Glomerular visceral epithelial cell (primary cell): ENCODE data around the gene ITGB3BP.
"Not testable (repeated sequence)": the region's sequence is repeated elsewhere in the genome, so short reads cannot be mapped to it uniquely, and the experiment has no call there.

Experiments
- DNase-seq: peaks from one replicate; pipeline ENCODE4 v3.0.0-alpha.2; 2016; ENCODE audit errors: extremely low spot score

The ITGB3BP gene

GRCh38 chr1:63522891-63523728, at the start of gene ITGB3BP, which contains the start of gene EFCAB7:
Gene ITGB3BP (minus strand): TSS chr1:63523225. CDS start chr1:63523133, 92 bp downstream.
Gene EFCAB7 (plus strand): TSS chr1:63523525. CDS start chr1:63525573, 2,048 bp downstream.
- DNase-seq, result peak; percentile 97

DNA sequence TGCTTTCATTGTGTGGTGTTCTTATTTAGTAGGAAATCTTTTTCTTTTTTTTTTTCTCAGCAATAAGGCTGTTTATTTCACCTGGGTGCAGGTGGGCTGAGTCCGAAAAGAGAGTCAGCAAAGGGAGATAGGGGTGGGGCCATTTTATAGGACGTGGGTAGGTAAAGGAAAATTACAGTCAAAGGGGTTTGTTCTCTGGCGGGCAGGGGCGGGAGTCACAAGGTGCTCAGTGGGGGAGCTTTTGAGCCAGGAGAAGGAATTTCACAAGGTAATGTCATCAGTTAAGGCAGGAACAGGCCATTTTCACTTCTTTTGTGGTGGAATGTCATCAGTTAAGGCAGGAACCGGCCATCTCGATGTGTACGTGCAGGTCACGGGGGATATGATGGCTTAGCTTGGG, 49.7 kb upstream of the ITGB3BP start:
- DNase-seq, result not testable (repeated sequence)

- DNase-seq, result no peak
Measured at GRCh38 chr1:63569640-63570316, 46.8 kb upstream of the ITGB3BP start.

GRCh38 chr1:63569068-63569467, 46.0 kb upstream of the ITGB3BP start:
- no peak for DNase-seq

DNA sequence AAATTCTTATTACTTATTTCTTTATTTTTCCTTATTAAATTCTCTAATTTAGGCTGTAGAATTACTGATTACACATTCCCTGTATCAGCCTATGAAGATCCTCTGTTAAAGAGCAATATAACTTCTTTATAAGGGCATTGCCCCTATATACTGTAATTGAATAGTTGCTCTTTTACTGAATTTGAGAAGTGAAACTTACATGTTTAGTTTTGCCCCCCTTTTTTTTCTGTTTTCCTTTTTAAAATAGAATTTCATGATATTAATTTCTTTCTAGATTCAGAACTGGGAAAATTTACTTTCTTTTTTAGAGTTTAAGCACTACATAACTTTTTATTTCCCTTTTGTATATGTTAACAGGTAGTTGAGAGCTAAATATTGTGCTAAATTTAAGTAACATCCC, 40.7 kb upstream of the ITGB3BP start:
- no peak for DNase-seq

DNA sequence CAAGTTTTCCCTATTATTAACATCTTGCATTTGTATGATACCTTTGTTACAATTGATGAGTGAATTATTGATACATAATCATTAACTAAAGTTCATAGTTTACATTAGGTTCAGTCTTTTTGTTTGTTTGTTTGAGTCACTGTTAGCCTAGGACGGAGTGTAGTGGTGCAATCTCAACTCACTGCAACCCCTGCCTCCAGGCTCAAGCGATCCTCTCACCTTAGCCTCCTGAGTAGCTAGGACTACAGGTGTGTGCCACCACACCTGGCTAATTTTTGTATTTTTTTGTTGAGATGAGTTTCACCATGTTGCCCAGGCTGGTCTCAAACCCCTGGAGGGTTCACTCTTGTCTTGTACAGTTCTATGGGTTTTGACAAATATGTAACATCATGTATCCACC, 36.3 kb upstream of the ITGB3BP start:
- no peak for DNase-seq

- peak; percentile 36 for DNase-seq
Measured at GRCh38 chr1:63557365-63557987, 34.5 kb upstream of the ITGB3BP start.

DNA sequence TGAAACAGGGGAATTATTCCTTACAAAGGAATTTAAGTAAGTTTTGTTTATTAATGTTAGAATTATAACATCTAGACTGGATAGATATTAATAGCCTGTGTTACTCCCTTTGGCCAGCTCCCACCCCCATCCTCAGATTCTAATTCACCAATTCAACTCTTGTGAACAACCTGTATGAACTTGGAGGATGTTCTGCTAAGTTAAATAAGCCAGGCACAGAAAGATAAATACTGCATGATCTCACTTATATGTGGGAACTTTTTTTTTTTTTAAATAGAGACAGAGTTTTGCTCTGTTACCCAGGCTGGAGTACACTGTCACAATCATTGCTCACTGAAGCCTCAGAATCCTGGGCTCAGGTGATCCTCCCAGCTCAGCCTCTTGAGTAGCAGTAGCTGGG, 32.5 kb upstream of the ITGB3BP start:
- DNase-seq, result no peak

DNA sequence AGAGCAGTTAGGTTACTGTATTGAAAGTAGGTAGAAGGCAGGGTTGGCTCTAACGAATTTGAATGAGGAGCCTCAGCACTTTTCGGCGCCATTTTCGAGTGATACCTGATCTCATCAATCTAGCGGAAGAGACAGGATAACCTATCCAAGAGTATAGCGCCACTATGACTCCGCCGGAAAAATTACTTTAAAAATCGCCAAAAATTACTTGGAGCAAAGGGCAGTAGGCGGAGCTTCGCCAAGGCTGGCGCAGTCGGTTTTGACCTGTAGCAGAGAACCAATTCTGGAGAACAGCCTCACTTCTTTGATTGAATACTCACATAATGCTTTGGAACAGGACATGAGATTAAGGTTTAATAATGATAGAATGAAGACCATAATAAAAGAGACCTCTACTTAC, 25.9 kb upstream of the ITGB3BP start:
- DNase-seq, result no peak

DNA sequence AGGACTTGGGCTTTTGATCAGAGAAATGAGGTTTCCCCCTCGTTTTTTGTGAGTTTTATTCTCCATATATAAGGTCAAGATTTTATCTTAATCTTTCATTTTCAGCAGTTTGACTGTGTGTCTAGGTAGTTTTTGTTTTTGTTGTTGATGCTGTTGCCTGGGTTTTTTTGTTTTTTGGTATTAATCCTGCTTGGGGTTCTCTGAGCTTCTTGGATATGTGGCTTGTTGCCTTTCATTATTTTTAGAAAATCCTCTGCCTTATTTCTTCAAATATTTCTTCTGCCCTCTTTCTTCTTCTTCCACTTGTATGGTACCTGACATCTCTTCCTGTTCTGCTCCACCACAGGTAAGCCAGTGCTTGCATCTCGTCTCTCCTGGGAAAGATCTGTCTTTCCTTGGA, 25.3 kb upstream of the ITGB3BP start:
- DNase-seq, result no peak

GRCh38 chr1:63547621-63548294, 24.7 kb upstream of the ITGB3BP start:
- DNase-seq, result no peak

GRCh38 chr1:63545780-63546179, 22.8 kb upstream of the ITGB3BP start:
- DNase-seq, result no peak

DNA sequence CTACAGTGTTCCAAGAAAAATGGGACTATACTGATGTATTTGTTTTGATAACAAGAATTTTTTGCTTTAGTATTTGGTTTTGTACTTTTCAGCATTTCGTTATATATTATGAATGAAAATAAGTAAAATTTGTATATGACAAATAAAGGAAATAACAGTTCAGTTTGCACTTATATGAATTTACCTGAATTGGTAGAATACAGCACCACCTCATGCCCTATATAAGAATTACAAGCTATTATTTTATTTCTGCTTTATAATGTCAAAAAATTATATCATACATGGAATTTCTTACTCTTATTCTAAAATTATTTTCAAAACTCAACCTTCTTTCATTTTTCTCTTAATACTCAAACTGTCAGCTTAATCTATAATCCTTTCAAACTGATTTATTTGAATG, 14.9 kb upstream of the ITGB3BP start:
- DNase-seq, result no peak

DNA sequence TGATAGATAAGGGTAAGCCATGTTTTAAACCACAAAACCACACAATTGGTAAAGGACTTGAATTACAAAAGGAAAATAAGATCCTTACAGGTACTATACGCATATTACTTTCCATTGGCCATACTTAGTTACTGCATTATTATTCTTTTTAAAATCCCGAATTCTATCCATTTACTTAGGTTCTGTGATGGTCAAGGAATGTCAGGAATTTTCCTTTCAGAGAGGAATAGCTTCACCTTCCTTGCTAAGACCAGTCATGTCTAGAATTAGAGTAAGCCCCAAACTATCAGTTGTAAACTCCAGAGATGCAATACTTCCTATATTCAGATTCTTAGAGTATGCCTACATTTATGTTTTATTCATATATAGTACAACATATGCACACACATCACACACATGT, 14.0 kb upstream of the ITGB3BP start:
- DNase-seq, result no peak

GRCh38 chr1:63534406-63534805, 11.4 kb upstream of the ITGB3BP start:
- DNase-seq, result no peak

GRCh38 chr1:63533931-63534330, 10.9 kb upstream of the ITGB3BP start:
- DNase-seq, result no peak

DNA sequence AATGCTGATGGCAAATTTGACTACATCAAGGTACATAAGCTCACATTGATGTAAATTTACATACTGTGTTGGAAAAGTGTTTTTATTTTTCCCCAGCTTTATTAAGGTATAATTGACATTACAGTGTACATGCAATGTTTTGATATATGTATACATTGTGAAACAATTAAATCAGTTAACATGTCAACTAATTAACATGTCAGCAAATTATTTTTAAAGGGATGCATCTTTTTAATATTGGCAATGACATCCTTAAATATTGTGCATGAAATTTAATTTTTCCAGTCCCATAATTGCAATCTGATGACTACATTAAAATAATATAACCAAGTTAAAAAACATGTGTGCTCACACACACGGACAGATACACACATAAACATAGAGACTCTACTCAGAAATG, 9.7 kb upstream of the ITGB3BP start:
- no peak for DNase-seq

DNA sequence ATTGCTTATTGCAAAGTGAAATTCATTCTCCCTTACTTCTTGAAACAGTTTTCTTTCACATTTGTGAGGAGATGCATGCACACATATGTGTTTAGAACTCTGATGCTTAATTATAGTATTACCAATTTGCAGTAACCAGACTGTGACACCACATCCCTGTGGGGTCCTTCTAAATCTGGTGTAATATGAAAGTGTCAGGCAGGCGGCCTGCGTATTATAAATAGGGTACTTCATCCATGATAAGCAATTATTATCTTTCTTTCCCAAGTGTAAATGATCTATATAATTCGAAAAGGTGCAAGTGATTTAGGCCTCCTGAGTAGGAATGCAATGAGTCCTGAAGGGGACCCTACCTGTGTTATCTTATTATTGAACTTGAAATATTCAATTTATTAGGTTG, 1.2 kb upstream of the ITGB3BP start:
- no peak for DNase-seq

DNA sequence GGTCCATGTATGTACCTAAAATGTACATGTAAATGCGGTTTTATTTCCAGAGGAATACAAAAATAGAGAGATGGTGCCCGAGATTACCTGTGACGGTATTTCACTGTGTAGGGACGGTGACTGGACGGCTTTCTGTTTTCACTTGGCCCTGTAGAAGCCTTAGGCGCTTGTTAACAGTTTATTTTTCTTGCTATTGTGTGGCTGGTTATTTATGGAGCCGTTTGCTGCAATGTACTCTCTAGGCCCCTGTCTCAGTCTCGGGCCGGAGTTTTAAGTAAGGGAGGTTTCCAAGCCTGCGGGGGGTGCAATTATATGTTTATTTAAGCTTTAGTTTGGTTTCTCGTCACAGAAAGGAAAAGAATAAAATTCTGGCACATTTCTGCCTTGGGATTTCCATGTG, 713 bp upstream of the ITGB3BP start:
- no peak for DNase-seq

DNA sequence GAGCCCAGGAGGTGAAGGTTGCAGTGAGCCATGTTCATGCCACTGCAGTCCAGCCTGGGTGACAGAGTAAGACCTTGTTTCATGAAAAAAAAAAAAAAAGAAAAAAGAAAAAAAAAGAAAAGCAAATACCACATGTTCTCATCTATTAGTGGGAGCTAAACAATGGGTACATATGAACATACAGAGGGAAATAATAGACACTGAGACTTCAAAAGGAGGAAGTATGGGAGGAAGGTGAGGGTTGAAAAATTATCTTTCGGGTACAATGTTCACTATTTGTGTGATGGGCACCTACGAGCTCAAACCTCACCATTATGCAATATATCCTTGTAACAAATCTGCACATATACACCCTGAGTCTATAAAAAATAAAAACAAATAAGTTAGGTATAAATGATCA, 6.4 kb downstream of the ITGB3BP start:
- no peak for DNase-seq

DNA sequence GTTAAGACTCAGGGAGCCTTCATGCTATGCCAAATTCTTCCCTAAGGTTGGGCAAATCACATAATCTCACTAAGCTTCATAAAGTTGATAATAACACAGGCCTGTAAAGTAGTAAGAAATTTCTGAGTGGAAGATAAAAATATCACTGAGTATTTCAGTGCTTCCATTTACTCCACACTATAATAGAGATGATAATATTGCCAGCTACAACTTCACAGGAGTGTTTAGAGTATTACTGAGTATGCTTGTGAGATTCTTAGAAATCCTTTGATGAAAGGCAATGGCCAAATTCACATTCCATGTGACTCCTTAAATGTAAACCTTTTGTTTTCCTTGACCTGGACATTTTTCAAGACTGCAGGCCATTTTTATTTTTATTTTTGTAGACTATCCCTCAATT, 10.4 kb downstream of the ITGB3BP start:
- DNase-seq, result no peak

DNA sequence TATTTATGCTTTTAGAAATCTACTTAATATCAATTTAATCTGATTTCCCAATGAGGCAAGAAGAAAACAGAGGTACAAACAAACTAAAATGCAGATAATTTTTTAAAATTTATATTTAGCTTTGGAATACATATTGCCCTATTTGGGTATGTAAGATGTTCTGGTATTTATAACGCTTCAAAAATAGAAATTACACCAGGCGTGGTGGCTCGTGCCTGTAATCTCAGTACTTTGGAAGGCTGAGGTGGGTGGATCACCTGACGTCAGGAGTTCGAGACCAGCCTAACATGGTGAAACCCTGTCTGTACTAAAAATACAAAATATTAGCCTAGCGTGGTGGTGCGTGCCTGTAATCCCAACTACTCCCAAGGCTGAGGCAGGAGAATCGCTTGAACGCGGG, 13.3 kb downstream of the ITGB3BP start:
- no peak for DNase-seq
